ENCODE measurements around the gene ITGB6.
A peak's percentile ranks its signal among the peaks of the same experiment; 100 is the strongest.
"Not testable (repeated sequence)": the region's sequence is repeated elsewhere in the genome, so short reads cannot be mapped to it uniquely, and the experiment has no call there.

The ITGB6 gene

GRCh38 chr2:160181146-160181836 lies 18.8 kb downstream of the ITGB6 start:
- DNase-seq (ENCODE audit: low read depth), result peak; percentile 14

DNA sequence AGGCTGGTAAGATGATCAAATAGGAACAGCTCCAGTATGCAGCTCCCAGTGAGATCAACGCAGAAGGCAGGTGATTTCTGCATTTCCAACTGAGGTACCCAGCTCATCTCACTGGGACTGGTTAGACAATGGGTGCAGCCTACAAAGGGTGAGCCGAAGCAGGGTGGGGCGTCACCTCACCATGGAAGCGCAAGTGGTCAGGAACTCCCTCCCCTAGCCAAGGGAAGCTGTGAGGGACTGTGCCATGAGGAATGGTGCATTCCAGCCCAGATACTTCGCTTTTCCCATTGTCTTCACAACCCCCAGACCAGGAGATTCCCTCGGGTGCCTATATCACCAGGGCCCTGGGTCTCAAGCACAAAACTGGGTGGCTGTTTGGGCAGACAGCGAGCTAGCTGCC lies 19.4 kb downstream of the ITGB6 start:
- DNase-seq (ENCODE audit: low read depth), result not testable (repeated sequence)

DNA sequence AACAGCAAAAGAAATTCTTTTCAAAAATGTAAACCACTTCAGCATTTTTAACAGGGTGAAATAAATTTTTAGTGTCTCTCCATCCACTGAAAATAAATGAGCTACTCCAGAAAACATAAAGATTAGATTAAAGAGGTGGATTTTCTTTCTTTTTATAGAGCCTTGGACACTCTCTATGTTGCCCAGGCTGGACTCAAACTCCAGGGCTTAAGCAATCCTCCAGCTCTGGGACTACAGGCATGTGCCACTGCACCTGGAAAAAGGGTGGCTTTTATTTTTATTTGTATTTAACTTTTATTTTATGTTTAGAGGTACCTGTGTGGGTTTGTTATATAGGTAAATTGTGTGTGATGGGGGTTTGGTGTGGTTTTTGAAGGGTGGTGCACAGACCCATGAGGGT lies 19.9 kb downstream of the ITGB6 start:
- no peak for DNase-seq (ENCODE audit: low read depth)

- DNase-seq (ENCODE audit: low read depth), result no peak
Observed at GRCh38 chr2:160175169-160176134, 24.6 kb downstream of the ITGB6 start.

- DNase-seq (ENCODE audit: low read depth), result no peak
Observed at GRCh38 chr2:160174322-160174721, 25.8 kb downstream of the ITGB6 start.

DNA sequence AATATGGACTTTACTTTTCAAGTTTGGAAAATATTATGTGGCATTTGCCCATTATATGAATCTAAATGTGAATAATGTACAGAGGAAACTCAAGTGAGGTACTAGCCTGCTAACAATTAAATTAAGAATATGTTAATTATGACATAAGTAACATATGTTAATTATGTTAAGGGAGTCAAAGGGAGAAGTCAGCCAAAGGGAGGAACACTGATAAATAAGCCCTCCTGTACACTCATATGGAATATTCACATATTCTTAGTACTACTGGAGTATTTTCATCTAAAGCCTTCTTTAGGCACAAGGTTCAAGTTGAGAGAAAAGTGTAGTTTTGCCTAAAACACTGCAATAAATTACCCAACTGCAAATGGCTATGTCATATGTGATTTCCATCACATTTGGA lies 30.1 kb downstream of the ITGB6 start:
- no peak for DNase-seq (ENCODE audit: low read depth)

GRCh38 chr2:160169471-160169870 lies 30.6 kb downstream of the ITGB6 start:
- no peak for DNase-seq (ENCODE audit: low read depth)

DNA sequence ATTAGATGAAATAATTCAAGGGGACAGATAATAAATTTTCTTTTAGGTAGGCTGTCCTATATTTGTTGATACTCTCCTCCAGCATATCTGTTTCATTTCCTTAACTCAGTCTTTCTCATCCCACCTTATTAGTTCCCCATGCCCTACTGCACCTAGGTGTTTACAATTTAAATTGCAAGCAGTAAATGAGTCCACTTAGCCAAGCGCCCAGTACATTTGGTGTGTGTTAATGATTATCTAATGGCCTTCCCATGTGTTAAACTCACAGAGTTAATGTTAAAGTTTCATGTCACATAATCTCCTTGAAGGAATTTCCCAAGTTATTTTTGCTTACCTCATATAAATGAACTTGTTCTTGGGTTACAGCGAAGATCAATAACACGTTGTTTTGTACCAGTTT lies 31.2 kb downstream of the ITGB6 start:
- no peak for DNase-seq (ENCODE audit: low read depth)

GRCh38 chr2:160167089-160167740 lies 32.9 kb downstream of the ITGB6 start:
- DNase-seq (ENCODE audit: low read depth), result no peak

DNA sequence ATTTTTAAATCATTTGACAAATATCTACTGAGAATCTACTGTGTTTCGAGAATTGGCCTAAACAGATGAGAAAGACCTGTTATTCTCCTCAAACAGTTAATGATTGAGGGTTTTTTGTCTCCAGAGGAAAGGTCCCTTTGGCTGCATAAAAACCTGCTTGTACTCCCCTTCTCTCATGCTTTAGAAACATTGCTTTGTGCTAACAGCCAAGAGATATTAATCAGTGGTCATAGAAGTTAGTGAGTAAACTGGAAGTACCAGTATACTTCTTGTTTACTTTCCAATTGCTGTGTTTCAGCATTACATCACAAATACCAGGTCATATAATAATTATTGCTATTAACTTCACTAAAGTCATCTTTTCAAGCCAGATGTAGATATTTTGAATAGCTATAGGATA lies 34.1 kb downstream of the ITGB6 start:
- DNase-seq (ENCODE audit: low read depth), result no peak

GRCh38 chr2:160165081-160165480 lies 35.0 kb downstream of the ITGB6 start:
- no peak for DNase-seq (ENCODE audit: low read depth)

- no peak for DNase-seq (ENCODE audit: low read depth)
Observed at GRCh38 chr2:160157861-160158829, 41.9 kb downstream of the ITGB6 start.

- DNase-seq (ENCODE audit: low read depth), result no peak
Observed at GRCh38 chr2:160156665-160157064, 43.4 kb downstream of the ITGB6 start.

- no peak for DNase-seq (ENCODE audit: low read depth)
Observed at GRCh38 chr2:160156100-160156499, 44.0 kb downstream of the ITGB6 start.

- not testable (repeated sequence) for DNase-seq (ENCODE audit: low read depth)
Observed at GRCh38 chr2:160148419-160148818, 51.7 kb downstream of the ITGB6 start.

- no peak for DNase-seq (ENCODE audit: low read depth)
Observed at GRCh38 chr2:160145471-160145870, 54.6 kb downstream of the ITGB6 start.

GRCh38 chr2:160144280-160144990 lies 55.6 kb downstream of the ITGB6 start:
- no peak for DNase-seq (ENCODE audit: low read depth)

DNA sequence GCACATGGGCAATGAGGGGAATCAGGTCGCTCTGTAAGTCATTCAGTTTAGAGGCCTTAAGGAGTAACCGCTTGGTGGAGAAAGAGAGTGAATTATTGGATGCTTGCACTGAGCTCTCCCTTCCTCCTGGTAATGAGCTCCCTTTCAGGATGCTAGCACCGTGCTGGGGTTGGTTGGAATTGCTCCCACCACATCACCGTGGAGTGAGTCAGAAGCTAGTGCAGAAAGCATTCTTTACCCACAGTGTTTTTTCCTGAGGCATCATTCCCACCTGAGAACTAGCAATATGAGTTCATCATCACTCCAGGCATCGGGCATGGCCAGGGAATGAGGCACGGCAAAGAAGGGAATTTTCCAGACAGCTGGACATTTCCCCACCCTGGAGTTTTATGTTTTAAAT lies 57.6 kb downstream of the ITGB6 start:
- DNase-seq (ENCODE audit: low read depth), result no peak

DNA sequence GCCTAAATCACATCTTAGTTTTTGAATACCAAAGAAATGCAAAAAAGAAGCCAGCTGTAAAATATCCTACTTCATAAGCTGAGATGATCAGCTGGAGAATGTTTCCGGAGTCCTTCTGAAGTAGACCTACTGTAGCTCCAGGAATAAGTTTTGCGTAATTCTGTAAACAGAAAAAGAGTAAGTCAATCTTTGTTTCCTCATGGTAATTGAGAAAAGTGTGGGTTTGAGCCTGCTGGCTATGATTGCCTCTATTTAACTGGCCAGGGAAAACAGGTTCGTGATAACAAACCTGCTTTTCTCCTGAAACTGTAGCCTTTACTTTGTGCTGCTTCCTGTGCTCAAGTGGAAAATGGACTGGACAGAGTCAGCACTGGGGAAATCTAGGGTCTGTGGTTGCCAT lies 58.2 kb downstream of the ITGB6 start:
- no peak for DNase-seq (ENCODE audit: low read depth)

DNA sequence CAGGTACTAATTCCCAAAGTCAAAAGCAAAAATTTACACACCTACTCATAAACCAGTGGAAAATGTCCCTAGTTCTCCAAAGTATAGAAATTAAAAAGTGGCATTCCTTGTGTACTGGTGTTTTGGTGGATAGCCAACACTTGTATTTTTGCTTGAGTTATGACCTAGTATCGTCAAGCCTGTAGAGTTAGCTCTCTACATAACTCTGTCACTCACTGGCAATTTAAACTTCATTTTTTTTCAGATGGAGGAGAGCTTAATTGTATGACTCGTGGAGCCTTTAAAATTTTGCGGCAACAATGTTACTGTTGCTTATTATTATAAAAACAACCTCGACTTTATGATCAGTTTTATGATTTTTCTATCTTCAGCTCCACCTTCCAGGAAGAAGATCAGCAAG lies 58.7 kb downstream of the ITGB6 start:
- no peak for DNase-seq (ENCODE audit: low read depth)

GRCh38 chr2:160140471-160140870 lies 59.6 kb downstream of the ITGB6 start:
- DNase-seq (ENCODE audit: low read depth), result no peak
